Suppressor macrophage (primary cell): ENCODE data around the gene ASCC1.
A peak's percentile ranks its signal among the peaks of the same experiment; 100 is the strongest.
"Not testable (repeated sequence)": the region's sequence is repeated elsewhere in the genome, so short reads cannot be mapped to it uniquely, and the experiment has no call there.

ENCODE experiments used
- DNase-seq, 4 experiments: peaks; one replicate each; pipeline ENCODE4 v3.0.0-alpha.2; 2020 to 2022
- total RNA-seq, 17 experiments: gene quantifications; one replicate each; lab custom pipeline; 2026; ENCODE audit warnings: mixed read lengths in 6 of 17, inconsistent platforms in 3 of 17; lab: John Stamatoyannopoulos, UW

Gene ASCC1
- total RNA-seq, result 7.9 to 23.5 (median 19.3) reads per million in 17 experiments

GRCh38 chr10:72215611-72216549 is at the start of gene ASCC1, which contains the start of gene ANAPC16:
Gene ASCC1, minus strand, starts transcription at chr10:72216276. Its CDS starts 2,978 bp downstream, at chr10:72213298.
Gene ANAPC16, plus strand, starts transcription at chr10:72216012. Its CDS starts 7,903 bp downstream, at chr10:72223915.
- peak; percentile 93 to 97 (median 96) for DNase-seq

- DNase-seq, result no peak
Observed at GRCh38 chr10:72265508-72265907, 49.4 kb upstream of the ASCC1 start.

- no peak for DNase-seq
Observed at GRCh38 chr10:72264536-72264935, 48.5 kb upstream of the ASCC1 start.

- DNase-seq, result no peak
Observed at GRCh38 chr10:72263613-72264241, 47.7 kb upstream of the ASCC1 start.

- no peak for DNase-seq
Observed at GRCh38 chr10:72261784-72262404, 45.8 kb upstream of the ASCC1 start.

- DNase-seq, result peak in 3 of 4 experiments; percentile 27 to 44 (median 29)
Observed at GRCh38 chr10:72260976-72261783, 45.1 kb upstream of the ASCC1 start.

GRCh38 chr10:72260239-72260975 is 44.3 kb upstream of the ASCC1 start:
- DNase-seq, result peak; percentile 76 to 81 (median 78)

GRCh38 chr10:72259491-72260238 is 43.6 kb upstream of the ASCC1 start:
- peak; percentile 48 to 68 (median 64) for DNase-seq

GRCh38 chr10:72258617-72259016 is 42.5 kb upstream of the ASCC1 start:
- DNase-seq, result no peak

GRCh38 chr10:72257051-72257892 is 41.2 kb upstream of the ASCC1 start:
- peak; percentile 89 to 97 (median 91) for DNase-seq

GRCh38 chr10:72255977-72256729 is 40.1 kb upstream of the ASCC1 start:
- no peak for DNase-seq

GRCh38 chr10:72254813-72255568 is 38.9 kb upstream of the ASCC1 start:
- DNase-seq, result peak; percentile 73 to 85 (median 84)

GRCh38 chr10:72253578-72253977 is 37.5 kb upstream of the ASCC1 start:
- DNase-seq, result no peak

- DNase-seq, result no peak
Observed at GRCh38 chr10:72252972-72253371, 36.9 kb upstream of the ASCC1 start.

- no peak for DNase-seq
Observed at GRCh38 chr10:72251635-72252034, 35.6 kb upstream of the ASCC1 start.

- no peak for DNase-seq
Observed at GRCh38 chr10:72250666-72251065, 34.6 kb upstream of the ASCC1 start.

- not testable (repeated sequence) for DNase-seq
Observed at GRCh38 chr10:72249176-72249862, 33.2 kb upstream of the ASCC1 start.
